Lower leg skin (tissue), 3 donors: Measurements from ENCODE around the gene DENR.
"Not testable (repeated sequence)": the region's sequence is repeated elsewhere in the genome, so short reads cannot be mapped to it uniquely, and the experiment has no call there.

Source experiments
- CTCF ChIP-seq, 3 donors: fragments of 450-650 bp; IDR thresholded peaks; one replicate each; pipeline ENCODE4 v1.5.1; 2016; ENCODE audit warnings: antibody characterized with exemption in 3 of 3, mild to moderate bottlenecking in 3 of 3, moderate library complexity in 2 of 3
- POLR2A ChIP-seq, 2 donors: fragments of 450-650 bp; IDR thresholded peaks; one replicate each; pipeline ENCODE4 v1.6.1; 2016 to 2017; ENCODE audit warnings: antibody characterized with exemption in 2 of 2, mild to moderate bottlenecking in 1 of 2, moderate library complexity in 1 of 2

DNA sequence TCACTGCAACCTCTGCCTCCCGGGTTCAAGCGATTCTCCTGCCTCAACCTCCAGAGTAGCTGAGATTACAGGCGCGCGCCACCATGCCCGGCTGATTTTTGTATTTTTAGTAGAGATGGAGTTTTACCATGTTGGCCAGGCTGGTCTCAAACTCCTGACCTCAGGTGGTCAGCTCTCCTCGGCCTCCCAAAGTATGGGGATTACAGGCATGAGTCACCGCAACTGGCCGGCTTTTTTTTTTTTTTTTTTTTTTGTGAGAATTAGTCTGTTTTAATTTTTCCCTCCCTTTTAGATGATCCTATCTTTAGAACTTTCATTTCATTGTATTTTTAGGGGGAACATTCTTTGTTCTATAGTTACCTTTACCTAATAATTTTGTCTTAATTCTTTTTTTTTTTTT lies 52.3 kb downstream of the DENR start:
- TF ChIP-seq CTCF, POLR2A (IDR thresholded peaks at IDR 0.05): not testable (repeated sequence)
